Progenitor cell of endocrine pancreas (in vitro differentiated cells): ENCODE results near the gene VEPH1. TPM values are rescaled to one million over a fixed set of nuclear protein-coding genes. Genes with fewer than 3 reads are reported as not detected.
A peak's percentile ranks its signal among the peaks of the same experiment; 100 is the strongest.

Experiments used
- DNase-seq: peaks from one replicate; pipeline ENCODE4 v3.0.0; 2021; ENCODE audit warnings: low spot score; ENCODE audit not compliant: unreplicated experiment
- H3K27ac Mint-ChIP-seq: 2 replicates; pipeline ENCODE4 v1.8.0; 2021; ENCODE audit warnings: mild to moderate bottlenecking, moderate library complexity, mixed read lengths
- H3K27me3 Mint-ChIP-seq: 2 replicates; pipeline ENCODE4 v1.8.0; 2021; ENCODE audit warnings: mixed read lengths
- H3K36me3 Mint-ChIP-seq: 2 replicates; pipeline ENCODE4 v1.8.0; 2022; ENCODE audit warnings: mixed read lengths; ENCODE audit not compliant: insufficient read depth
- H3K4me1 Mint-ChIP-seq: 2 replicates; pipeline ENCODE4 v1.8.0; 2021; ENCODE audit warnings: low read depth, mixed read lengths
- H3K4me3 Mint-ChIP-seq: 2 replicates; pipeline ENCODE4 v1.8.0; 2021; ENCODE audit warnings: low read depth, mild to moderate bottlenecking, moderate library complexity, mixed read lengths
- H3K9me3 Mint-ChIP-seq: 2 replicates; pipeline ENCODE4 v1.8.0; 2021; ENCODE audit warnings: low read depth, mixed read lengths
- total RNA-seq: library from RNA; stranded (reverse); gene quantifications from 2 replicates; pipeline ENCODE4 v1.2.1, GENCODE V29; 2021
- TF ChIP-seq, protein P1 (sequence below): fragments of 200-600 bp; sonication (generic); IDR thresholded peaks from one replicate; pipeline ENCODE4 v1.5.0; 2021; ENCODE audit warnings: antibody characterized with exemption, mild to moderate bottlenecking; ENCODE audit not compliant: unreplicated experiment

Gene VEPH1
- total RNA-seq, 1 donor from 2014 or later: 12.3 TPM

- peak; percentile 60 for DNase-seq
- Mint-ChIP-seq H3K4me3 (no peak overlapping the region), H3K9me3 (no peaks in the 10 kb centered on the region), H3K27me3 (no peaks in the 10 kb centered on the region), H3K36me3 (no peaks in the 10 kb centered on the region), H3K27ac (no peak overlapping the region), H3K4me1 (no peaks in the 10 kb centered on the region)
- TF ChIP-seq, protein P1, sequence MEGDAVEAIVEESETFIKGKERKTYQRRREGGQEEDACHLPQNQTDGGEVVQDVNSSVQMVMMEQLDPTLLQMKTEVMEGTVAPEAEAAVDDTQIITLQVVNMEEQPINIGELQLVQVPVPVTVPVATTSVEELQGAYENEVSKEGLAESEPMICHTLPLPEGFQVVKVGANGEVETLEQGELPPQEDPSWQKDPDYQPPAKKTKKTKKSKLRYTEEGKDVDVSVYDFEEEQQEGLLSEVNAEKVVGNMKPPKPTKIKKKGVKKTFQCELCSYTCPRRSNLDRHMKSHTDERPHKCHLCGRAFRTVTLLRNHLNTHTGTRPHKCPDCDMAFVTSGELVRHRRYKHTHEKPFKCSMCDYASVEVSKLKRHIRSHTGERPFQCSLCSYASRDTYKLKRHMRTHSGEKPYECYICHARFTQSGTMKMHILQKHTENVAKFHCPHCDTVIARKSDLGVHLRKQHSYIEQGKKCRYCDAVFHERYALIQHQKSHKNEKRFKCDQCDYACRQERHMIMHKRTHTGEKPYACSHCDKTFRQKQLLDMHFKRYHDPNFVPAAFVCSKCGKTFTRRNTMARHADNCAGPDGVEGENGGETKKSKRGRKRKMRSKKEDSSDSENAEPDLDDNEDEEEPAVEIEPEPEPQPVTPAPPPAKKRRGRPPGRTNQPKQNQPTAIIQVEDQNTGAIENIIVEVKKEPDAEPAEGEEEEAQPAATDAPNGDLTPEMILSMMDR: peak; percentile 86
Measured at GRCh38 chr3:157239082-157239704, 264.0 kb downstream of the VEPH1 start.

- Mint-ChIP-seq H3K27ac (no peak overlapping the region), H3K4me1 (no peaks in the 10 kb centered on the region)
Measured at GRCh38 chr3:157238457-157238856, 264.8 kb downstream of the VEPH1 start.

DNA sequence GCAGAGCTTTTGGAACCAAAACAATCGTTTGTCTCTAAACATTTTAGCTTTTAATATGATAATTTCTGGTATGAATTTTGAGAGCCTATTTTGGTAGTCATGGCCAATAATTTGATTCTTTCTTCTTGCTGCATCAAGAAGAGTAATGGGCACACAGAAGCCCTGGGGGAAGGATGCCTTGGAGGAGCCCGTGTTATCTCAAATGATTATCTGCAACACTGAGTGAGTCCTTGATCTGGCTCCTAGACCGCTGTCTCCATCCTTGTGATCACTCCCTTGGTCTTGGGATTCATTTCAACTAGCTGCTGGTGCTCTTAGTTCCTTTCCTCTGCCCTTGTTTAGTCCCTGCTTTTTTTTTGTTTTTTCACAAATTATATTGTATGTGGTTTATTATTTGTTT, 265.3 kb downstream of the VEPH1 start:
- Mint-ChIP-seq H3K36me3 (no peaks in the 10 kb centered on the region), H3K4me1 (no peaks in the 10 kb centered on the region), H3K27ac (no peak overlapping the region), H3K9me3 (no peaks in the 10 kb centered on the region), H3K27me3 (no peaks in the 10 kb centered on the region), H3K4me3 (no peak overlapping the region)
- DNase-seq: no peak
- TF ChIP-seq, protein P1: no peak

More at GRCh38 chr3:157238457-157238856, 264.8 kb downstream of the VEPH1 start:
- TF ChIP-seq, protein P1: no peak
- Mint-ChIP-seq H3K27me3 (no peaks in the 10 kb centered on the region), H3K4me3 (no peak overlapping the region), H3K36me3 (no peaks in the 10 kb centered on the region), H3K9me3 (no peaks in the 10 kb centered on the region)
- DNase-seq: no peak

DNA sequence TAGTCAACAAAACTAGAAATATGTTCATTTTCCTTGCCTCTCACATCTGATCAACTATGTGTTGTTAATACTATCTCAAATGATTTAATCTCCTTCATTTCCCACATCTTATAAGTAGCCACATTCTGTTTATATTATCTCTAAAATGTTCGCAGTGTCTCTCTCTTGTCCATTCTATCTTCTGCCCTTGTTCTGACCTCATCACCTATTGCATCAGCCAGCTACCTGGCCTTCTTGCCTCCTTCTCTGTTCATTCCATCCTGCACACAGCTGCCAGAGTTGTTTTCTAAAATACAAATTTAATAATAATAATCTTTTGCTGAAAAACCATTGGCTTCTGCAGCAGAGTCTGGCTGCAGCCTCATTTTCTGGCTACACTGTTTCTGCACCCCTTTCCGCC, 267.9 kb downstream of the VEPH1 start:
- peaks cover 3% of the 10 kb centered on the region for H3K27me3 Mint-ChIP-seq
- H3K9me3 Mint-ChIP-seq: no peaks in the 10 kb centered on the region
- H3K36me3 Mint-ChIP-seq: no peaks in the 10 kb centered on the region
- no peak overlapping the region for H3K4me3 Mint-ChIP-seq
- TF ChIP-seq, protein P1: no peak
- DNase-seq: no peak
- H3K27ac Mint-ChIP-seq: no peak overlapping the region
- no peaks in the 10 kb centered on the region for H3K4me1 Mint-ChIP-seq

- Mint-ChIP-seq H3K4me1 (no peaks in the 10 kb centered on the region), H3K4me3 (no peak overlapping the region), H3K27ac (no peak overlapping the region), H3K36me3 (no peaks in the 10 kb centered on the region), H3K27me3 (peaks cover 3% of the 10 kb centered on the region), H3K9me3 (no peaks in the 10 kb centered on the region)
- TF ChIP-seq, protein P1: no peak
- DNase-seq: no peak
Measured at GRCh38 chr3:157233923-157234322, 269.3 kb downstream of the VEPH1 start.
